Measurements from ENCODE around the gene FBF1.
"Not testable (repeated sequence)": the region's sequence is repeated elsewhere in the genome, so short reads cannot be mapped to it uniquely, and the experiment has no call there.

Gene FBF1

DNA sequence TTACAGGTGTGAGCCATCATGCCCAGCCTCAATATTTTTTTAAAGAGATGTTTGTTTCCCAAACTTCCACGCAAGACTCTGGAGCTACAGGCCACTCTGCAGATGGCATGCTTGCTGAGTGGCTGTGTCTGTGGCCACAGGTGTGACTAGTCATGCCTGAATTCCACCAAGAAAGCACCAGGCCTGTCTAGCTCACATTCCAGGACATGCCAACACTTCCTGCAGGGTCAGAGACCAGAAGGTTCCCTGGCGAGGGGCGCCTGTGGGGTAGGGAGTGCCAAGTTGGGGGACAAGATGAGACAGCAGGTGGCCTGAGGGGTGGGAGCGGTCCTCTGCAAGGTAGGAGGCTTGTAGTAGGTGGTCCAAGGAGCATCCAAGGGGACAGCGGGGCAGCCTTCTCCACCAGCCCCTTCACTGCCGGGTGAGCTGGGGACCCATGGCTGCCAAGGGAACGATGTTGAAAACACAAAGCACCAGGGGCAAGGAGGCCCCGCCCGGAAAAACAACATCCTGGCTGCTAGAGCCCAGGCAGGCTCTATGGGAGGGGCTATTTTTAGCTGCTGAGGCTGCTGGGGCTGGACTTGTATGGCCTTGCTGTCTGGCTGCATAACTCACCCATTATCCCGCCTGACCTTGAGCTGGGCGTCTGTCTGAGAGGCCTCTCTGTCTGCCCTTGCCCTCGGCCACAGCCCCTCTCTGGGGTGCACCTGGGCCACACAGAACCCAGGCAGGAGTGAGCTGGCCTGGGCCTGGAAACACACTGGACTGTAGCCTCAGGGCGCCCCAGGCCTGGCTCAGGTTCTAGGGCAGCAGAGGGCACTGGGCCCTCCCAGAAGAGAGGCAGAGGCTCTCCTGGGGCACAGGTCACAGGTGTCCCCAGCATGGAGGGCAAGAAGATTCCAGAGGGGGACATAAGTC is 68.1 kb downstream of the FBF1 start:
- H3K4me3 Mint-ChIP-seq: peak overlapping the region; percentile 38

DNA sequence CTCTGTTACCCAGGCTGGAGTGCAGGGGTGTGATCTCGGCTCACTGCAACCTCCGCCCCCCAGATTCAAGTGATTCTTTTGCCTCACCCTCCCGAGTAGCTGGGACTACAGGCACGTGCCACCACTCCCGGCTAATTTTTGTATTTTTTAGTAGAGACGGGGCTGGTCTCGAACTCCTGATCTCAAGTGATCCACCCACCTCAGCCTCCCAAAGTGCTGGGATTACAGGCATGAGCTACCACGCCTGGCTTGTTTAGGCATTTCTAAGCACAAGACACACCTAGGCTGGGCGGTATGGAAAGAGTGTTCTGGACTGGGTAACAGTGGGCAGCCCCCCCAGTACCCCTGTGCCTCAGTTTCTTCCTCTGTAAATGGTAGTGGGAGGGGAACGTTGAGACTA is 70.6 kb downstream of the FBF1 start:
- not testable (repeated sequence) for H3K27me3 Mint-ChIP-seq (ENCODE audit: low read depth); H3K9me3 Mint-ChIP-seq; H3K27ac Mint-ChIP-seq; H3K36me3 Mint-ChIP-seq (ENCODE audit: low read depth); H3K4me3 Mint-ChIP-seq
- H3K4me1 Mint-ChIP-seq (ENCODE audit: low read depth): peaks cover 19% of the 10 kb centered on the region

More for the DNA sequence above, 68.1 kb downstream of the FBF1 start:
- peak overlapping the region; percentile 92 for H3K27ac Mint-ChIP-seq
- no peaks in the 10 kb centered on the region for H3K9me3 Mint-ChIP-seq
- peaks cover 32% of the 10 kb centered on the region for H3K4me1 Mint-ChIP-seq (ENCODE audit: low read depth)
- H3K36me3 Mint-ChIP-seq (ENCODE audit: low read depth): peaks cover 7% of the 10 kb centered on the region
- no peaks in the 10 kb centered on the region for H3K27me3 Mint-ChIP-seq (ENCODE audit: low read depth)

DNA sequence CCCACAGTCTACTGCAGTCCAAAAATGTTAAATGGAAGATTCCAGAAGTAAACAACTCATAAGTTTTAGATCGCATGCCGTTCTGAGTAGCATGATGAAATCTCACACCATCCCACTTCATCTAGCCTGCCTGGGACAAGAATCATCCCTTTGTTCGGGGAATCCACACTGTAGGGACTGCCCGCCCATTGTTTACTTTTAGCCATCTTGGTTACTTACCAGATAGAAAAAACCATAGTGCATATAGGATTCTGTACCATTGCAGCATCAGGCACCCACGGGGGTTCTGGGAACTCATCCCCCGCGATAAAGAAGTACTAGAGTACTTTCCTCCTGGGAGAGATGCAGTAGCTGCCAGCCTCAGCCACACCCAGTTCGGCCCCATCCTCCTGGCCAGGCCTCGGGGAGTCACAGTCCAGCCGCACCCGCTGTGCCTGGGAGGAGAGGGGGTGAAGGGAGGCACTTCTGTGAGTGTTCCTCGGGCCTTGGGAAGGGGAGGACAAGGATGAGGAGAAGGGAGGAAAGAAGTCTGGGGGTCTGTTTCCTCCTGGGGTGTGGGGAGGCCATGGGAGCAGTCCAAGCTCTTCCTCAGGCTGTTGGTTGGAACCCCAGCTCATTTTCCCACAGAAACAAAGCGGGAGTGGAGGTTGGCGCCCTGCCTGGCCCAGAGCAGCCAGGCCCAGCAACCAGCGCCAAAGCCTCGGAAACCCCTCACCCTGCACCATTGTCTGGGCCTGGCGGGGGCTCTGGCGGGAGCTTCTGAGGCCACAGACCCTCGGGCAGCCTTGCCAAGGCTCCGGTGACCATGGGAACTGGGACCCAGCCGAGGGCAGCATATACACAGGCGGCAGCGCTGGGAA is 71.3 kb downstream of the FBF1 start:
- H3K4me1 Mint-ChIP-seq (ENCODE audit: low read depth): peaks cover 26% of the 10 kb centered on the region
- H3K27ac Mint-ChIP-seq: no peak overlapping the region
- H3K4me3 Mint-ChIP-seq: no peak overlapping the region
- H3K27me3 Mint-ChIP-seq (ENCODE audit: low read depth): no peaks in the 10 kb centered on the region
- H3K9me3 Mint-ChIP-seq: no peaks in the 10 kb centered on the region
- peaks cover 1% of the 10 kb centered on the region for H3K36me3 Mint-ChIP-seq (ENCODE audit: low read depth)

DNA sequence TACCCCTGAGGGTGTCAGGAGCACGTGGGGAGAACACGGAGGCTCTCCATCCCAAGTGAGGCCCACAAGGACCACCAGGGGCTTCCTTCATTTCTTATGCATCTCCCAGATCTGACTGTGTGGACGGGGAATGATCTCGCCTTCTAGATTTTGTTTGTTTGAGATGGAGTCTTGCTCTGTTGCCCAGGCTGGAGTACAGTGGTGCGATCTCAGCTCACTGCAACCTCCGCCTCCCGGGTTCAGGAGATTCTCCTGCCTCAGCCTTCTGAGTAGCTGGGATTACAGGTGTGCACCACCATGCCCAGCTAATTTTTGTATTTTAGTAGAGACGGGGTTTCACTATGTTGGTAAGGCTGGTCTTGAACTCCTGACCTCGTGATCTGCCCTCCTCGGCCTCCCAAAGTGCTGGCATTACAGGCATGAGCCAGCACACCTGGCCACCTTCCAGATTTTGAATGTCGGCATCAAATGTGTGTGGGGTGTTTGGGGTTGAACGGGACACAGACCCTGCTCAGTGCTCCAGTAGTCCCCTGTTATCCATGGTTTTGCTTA is 72.0 kb downstream of the FBF1 start:
- H3K4me1 Mint-ChIP-seq (ENCODE audit: low read depth): peaks cover 33% of the 10 kb centered on the region
- H3K27ac Mint-ChIP-seq; H3K36me3 Mint-ChIP-seq (ENCODE audit: low read depth); H3K9me3 Mint-ChIP-seq; H3K27me3 Mint-ChIP-seq (ENCODE audit: low read depth); H3K4me3 Mint-ChIP-seq: not testable (repeated sequence)

GRCh38 chr17:75865404-75866188 is 75.2 kb downstream of the FBF1 start:
- Mint-ChIP-seq H3K4me1 (ENCODE audit: low read depth) (peaks cover 30% of the 10 kb centered on the region), H3K4me3 (peak overlapping the region; percentile 14), H3K27ac (peak overlapping the region; percentile 94)
- not testable (repeated sequence) for H3K27me3 Mint-ChIP-seq (ENCODE audit: low read depth); H3K9me3 Mint-ChIP-seq; H3K36me3 Mint-ChIP-seq (ENCODE audit: low read depth)

GRCh38 chr17:75864887-75865286 is 76.0 kb downstream of the FBF1 start:
- peak overlapping the region; percentile 68 for H3K4me3 Mint-ChIP-seq
- not testable (repeated sequence) for H3K27me3 Mint-ChIP-seq (ENCODE audit: low read depth); H3K36me3 Mint-ChIP-seq (ENCODE audit: low read depth); H3K9me3 Mint-ChIP-seq
- H3K4me1 Mint-ChIP-seq (ENCODE audit: low read depth): peaks cover 30% of the 10 kb centered on the region
- H3K27ac Mint-ChIP-seq: peak overlapping the region; percentile 94

- Mint-ChIP-seq H3K4me3 (peak overlapping the region; percentile 68), H3K9me3 (no peaks in the 10 kb centered on the region)
These were observed 76.4 kb downstream of the FBF1 start for GRCh38 chr17:75864448-75864871.

DNA sequence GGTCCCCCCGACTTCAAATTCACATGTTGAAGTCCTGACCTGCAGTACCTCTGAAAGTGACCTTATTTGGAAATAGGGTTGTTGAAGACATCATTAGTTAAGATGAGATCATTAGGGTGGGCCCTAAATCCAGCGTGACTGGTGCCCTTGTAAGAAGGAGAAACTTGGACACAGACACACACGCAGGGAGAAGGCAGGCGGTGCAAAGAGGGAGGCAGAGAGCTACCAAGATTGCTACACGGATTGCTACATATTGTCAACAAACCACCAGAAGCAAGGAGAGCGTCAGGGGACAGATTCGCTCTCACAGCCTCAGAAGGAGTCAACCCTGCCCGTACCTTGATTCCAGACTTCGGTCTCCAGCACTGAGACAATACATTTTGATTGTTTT is 78.9 kb downstream of the FBF1 start:
- Mint-ChIP-seq H3K4me1 (ENCODE audit: low read depth) (peaks cover 39% of the 10 kb centered on the region), H3K9me3 (no peaks in the 10 kb centered on the region), H3K4me3 (no peak overlapping the region), H3K36me3 (ENCODE audit: low read depth) (no peaks in the 10 kb centered on the region), H3K27ac (peak overlapping the region; percentile 46), H3K27me3 (ENCODE audit: low read depth) (no peaks in the 10 kb centered on the region)

More at GRCh38 chr17:75864448-75864871, 76.4 kb downstream of the FBF1 start:
- no peaks in the 10 kb centered on the region for H3K36me3 Mint-ChIP-seq (ENCODE audit: low read depth)
- H3K27ac Mint-ChIP-seq: peak overlapping the region; percentile 94
- no peaks in the 10 kb centered on the region for H3K27me3 Mint-ChIP-seq (ENCODE audit: low read depth)
- peaks cover 30% of the 10 kb centered on the region for H3K4me1 Mint-ChIP-seq (ENCODE audit: low read depth)

All from T-helper 1 cell treated with Interleukin-12 subunit alpha and Interleukin-12 subunit beta and Interleukin-4 antibody, amounts not matched to agents 30 μg/mL and 1 μg/mL, for 36 hours (primary cell).